22Rv1 (cell line): ENCODE measurements around the gene TP53I11.

Experiments
- H3K27ac ChIP-seq: fragments of 450-650 bp; 2 replicates; pipeline ENCODE4 v1.5.1; 2017
- ZFX ChIP-seq: fragments of 450-650 bp; IDR thresholded peaks from 2 replicates; pipeline ENCODE4 v1.6.1; 2017; ENCODE audit warnings: antibody characterized with exemption, borderline replicate concordance
- TF ChIP-seq, protein P1 (sequence below): fragments of 450-650 bp; IDR thresholded peaks from 2 replicates; pipeline ENCODE4 v1.5.1; 2017; ENCODE audit warnings: mild to moderate bottlenecking

TP53I11 gene

GRCh38 chr11:44992181-44992582 lies 41.5 kb upstream of the TP53I11 start:
- no peak overlapping the region for H3K27ac ChIP-seq
- no peak for TF ChIP-seq ZFX
- TF ChIP-seq, protein P1, sequence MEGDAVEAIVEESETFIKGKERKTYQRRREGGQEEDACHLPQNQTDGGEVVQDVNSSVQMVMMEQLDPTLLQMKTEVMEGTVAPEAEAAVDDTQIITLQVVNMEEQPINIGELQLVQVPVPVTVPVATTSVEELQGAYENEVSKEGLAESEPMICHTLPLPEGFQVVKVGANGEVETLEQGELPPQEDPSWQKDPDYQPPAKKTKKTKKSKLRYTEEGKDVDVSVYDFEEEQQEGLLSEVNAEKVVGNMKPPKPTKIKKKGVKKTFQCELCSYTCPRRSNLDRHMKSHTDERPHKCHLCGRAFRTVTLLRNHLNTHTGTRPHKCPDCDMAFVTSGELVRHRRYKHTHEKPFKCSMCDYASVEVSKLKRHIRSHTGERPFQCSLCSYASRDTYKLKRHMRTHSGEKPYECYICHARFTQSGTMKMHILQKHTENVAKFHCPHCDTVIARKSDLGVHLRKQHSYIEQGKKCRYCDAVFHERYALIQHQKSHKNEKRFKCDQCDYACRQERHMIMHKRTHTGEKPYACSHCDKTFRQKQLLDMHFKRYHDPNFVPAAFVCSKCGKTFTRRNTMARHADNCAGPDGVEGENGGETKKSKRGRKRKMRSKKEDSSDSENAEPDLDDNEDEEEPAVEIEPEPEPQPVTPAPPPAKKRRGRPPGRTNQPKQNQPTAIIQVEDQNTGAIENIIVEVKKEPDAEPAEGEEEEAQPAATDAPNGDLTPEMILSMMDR = no peak

- TF ChIP-seq ZFX = no peak
- TF ChIP-seq, protein P1 = no peak
- no peak overlapping the region for H3K27ac ChIP-seq
These were observed 40.0 kb upstream of the TP53I11 start for GRCh38 chr11:44990665-44991064.

DNA sequence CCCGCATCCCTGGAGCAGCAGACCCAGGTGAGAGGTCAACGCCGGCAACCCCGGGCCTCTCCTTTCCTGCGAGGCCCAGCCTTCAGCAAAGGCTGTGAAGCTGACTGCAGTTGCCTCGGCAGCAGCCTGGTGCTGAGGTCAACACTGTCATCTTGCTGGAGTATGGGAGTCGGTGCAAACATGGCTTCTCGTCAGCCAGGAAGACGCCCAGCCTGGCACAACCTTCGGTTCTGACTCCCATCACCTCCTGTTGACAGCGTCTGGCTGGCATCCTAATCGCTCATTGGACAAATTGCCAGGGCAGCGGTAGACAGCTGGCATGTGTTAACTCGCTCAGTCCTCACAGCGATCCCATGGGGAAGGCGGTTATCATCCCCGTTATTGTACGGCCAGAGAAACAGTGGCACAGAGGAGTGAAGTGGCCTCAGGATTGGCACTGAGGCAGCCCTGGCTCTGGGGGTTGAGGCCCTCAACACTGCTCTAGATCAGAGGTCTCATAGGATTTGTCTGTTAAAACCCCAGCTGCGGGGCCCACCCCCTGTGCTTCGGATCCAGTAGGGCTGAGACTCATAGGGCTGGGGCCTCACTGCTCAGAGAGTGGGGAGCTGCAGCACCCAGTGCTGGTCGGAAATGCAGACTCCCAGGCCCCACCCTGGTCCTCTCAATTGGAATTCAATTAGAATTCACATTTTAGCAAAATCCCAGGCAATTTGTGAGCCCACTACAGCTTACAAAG lies 39.3 kb upstream of the TP53I11 start:
- no peak overlapping the region for H3K27ac ChIP-seq
- TF ChIP-seq, protein P1 = no peak
- TF ChIP-seq ZFX = no peak

- no peak overlapping the region for H3K27ac ChIP-seq
- TF ChIP-seq, protein P1 = no peak
- TF ChIP-seq ZFX = no peak
These were observed 38.4 kb upstream of the TP53I11 start for GRCh38 chr11:44988981-44989635.

GRCh38 chr11:44988111-44988510 lies 37.4 kb upstream of the TP53I11 start:
- TF ChIP-seq, protein P1 = no peak
- TF ChIP-seq ZFX = no peak
- no peak overlapping the region for H3K27ac ChIP-seq

GRCh38 chr11:44987506-44987905 lies 36.8 kb upstream of the TP53I11 start:
- TF ChIP-seq, protein P1 = no peak
- no peak for TF ChIP-seq ZFX
- H3K27ac ChIP-seq = no peak overlapping the region

GRCh38 chr11:44986315-44986714 lies 35.6 kb upstream of the TP53I11 start:
- TF ChIP-seq ZFX = no peak
- TF ChIP-seq, protein P1 = no peak

More at GRCh38 chr11:44986315-44986714, 35.6 kb upstream of the TP53I11 start:
- no peak overlapping the region for H3K27ac ChIP-seq
